Testis (tissue), 2 donors: ENCODE data around the gene EDC3.

ENCODE experiments used
- POLR2A ChIP-seq: fragments of 450-650 bp; IDR thresholded peaks from one replicate; pipeline ENCODE4 v1.6.1; 2017; ENCODE audit warnings: antibody characterized with exemption, mild to moderate bottlenecking, moderate library complexity
- TF ChIP-seq, protein P1 (sequence below), 3 experiments: fragments of 450-650 bp in 2 of 3; fragments of 200-600 bp in 1 of 3; sonication (generic) in 1 of 3; IDR thresholded peaks; one replicate each; pipeline ENCODE4 v1.5.1; 2016 to 2019; ENCODE audit warnings: antibody characterized with exemption in 3 of 3, mild to moderate bottlenecking in 2 of 3, moderate library complexity in 1 of 3

DNA sequence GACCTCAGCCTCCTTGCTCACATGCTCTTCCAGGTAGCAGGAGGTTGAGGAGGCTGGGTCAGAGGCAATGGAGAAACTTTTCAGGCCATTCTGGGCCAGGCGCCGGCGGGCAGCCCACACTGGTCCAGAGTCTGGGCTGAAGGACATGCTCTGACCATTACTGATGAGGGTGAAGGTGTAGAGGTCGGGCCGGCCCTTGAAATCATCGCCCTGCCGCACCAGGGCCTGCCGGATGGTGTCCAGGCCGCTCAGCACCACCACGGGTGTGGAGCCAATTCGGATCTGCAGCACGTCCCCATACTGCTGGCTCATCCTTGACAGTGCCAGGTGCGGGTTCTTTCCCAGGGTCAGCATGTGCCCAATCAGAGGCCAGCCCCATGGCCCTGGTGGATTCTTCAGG, 26.8 kb upstream of the EDC3 start:
- TF ChIP-seq, protein P1, sequence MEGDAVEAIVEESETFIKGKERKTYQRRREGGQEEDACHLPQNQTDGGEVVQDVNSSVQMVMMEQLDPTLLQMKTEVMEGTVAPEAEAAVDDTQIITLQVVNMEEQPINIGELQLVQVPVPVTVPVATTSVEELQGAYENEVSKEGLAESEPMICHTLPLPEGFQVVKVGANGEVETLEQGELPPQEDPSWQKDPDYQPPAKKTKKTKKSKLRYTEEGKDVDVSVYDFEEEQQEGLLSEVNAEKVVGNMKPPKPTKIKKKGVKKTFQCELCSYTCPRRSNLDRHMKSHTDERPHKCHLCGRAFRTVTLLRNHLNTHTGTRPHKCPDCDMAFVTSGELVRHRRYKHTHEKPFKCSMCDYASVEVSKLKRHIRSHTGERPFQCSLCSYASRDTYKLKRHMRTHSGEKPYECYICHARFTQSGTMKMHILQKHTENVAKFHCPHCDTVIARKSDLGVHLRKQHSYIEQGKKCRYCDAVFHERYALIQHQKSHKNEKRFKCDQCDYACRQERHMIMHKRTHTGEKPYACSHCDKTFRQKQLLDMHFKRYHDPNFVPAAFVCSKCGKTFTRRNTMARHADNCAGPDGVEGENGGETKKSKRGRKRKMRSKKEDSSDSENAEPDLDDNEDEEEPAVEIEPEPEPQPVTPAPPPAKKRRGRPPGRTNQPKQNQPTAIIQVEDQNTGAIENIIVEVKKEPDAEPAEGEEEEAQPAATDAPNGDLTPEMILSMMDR (IDR thresholded peaks at IDR 0.05), result no peak
- TF ChIP-seq POLR2A, result no peak
